Measurements from ENCODE around the gene CDK16.

DNA sequence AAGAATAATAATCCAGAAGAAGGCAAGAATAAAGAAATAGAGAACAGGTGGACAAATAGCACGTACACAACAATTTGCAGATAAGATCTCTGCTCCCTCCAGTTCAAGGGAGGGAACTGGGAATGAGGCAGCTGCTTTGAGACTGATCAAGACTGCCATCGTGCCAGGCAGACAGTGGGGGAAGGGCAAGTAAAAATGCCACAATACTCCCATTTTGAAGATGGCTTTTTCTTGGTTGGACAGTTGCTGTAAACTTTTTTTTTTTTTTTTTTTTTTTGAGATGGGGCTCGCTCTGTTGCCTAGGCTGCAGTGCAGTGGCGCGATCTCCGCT, 31.5 kb downstream of the CDK16 start:
- TF ChIP-seq, protein P1, sequence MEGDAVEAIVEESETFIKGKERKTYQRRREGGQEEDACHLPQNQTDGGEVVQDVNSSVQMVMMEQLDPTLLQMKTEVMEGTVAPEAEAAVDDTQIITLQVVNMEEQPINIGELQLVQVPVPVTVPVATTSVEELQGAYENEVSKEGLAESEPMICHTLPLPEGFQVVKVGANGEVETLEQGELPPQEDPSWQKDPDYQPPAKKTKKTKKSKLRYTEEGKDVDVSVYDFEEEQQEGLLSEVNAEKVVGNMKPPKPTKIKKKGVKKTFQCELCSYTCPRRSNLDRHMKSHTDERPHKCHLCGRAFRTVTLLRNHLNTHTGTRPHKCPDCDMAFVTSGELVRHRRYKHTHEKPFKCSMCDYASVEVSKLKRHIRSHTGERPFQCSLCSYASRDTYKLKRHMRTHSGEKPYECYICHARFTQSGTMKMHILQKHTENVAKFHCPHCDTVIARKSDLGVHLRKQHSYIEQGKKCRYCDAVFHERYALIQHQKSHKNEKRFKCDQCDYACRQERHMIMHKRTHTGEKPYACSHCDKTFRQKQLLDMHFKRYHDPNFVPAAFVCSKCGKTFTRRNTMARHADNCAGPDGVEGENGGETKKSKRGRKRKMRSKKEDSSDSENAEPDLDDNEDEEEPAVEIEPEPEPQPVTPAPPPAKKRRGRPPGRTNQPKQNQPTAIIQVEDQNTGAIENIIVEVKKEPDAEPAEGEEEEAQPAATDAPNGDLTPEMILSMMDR (IDR thresholded peaks at IDR 0.05): no peak
- no peak for TF ChIP-seq POLR2A (IDR thresholded peaks at IDR 0.05)

Measured in heart left ventricle (tissue), 13 donors.